Measurements from ENCODE around the gene CCDC134.

CCDC134 gene

GRCh38 chr22:41818011-41818410 lies 17.5 kb downstream of the CCDC134 start:
- TF ChIP-seq ZFX (IDR thresholded peaks at IDR 0.05; ENCODE audit: borderline replicate concordance) (no peak), CTCF (IDR thresholded peaks at IDR 0.05) (no peak)
- no peak overlapping the region for H3K27ac ChIP-seq

GRCh38 chr22:41818596-41818995 lies 18.1 kb downstream of the CCDC134 start:
- no peak overlapping the region for H3K27ac ChIP-seq
- no peak for TF ChIP-seq CTCF (IDR thresholded peaks at IDR 0.05)
- no peak for TF ChIP-seq ZFX (IDR thresholded peaks at IDR 0.05; ENCODE audit: borderline replicate concordance)

GRCh38 chr22:41819257-41819656 lies 18.8 kb downstream of the CCDC134 start:
- H3K27ac ChIP-seq: no peak overlapping the region
- TF ChIP-seq ZFX (IDR thresholded peaks at IDR 0.05; ENCODE audit: borderline replicate concordance) (no peak), CTCF (IDR thresholded peaks at IDR 0.05) (no peak)

GRCh38 chr22:41820447-41820846 lies 20.0 kb downstream of the CCDC134 start:
- TF ChIP-seq ZFX (IDR thresholded peaks at IDR 0.05; ENCODE audit: borderline replicate concordance): no peak
- TF ChIP-seq CTCF (IDR thresholded peaks at IDR 0.05): no peak
- no peak overlapping the region for H3K27ac ChIP-seq

GRCh38 chr22:41821471-41822316 lies 21.2 kb downstream of the CCDC134 start:
- no peak for TF ChIP-seq ZFX (IDR thresholded peaks at IDR 0.05; ENCODE audit: borderline replicate concordance)
- TF ChIP-seq CTCF (IDR thresholded peaks at IDR 0.05): no peak
- H3K27ac ChIP-seq: no peak overlapping the region

GRCh38 chr22:41822317-41823057 lies 22.0 kb downstream of the CCDC134 start:
- no peak overlapping the region for H3K27ac ChIP-seq
- TF ChIP-seq ZFX (IDR thresholded peaks at IDR 0.05; ENCODE audit: borderline replicate concordance) (no peak), CTCF (IDR thresholded peaks at IDR 0.05) (peak; percentile 74)

GRCh38 chr22:41823797-41824196 lies 23.3 kb downstream of the CCDC134 start:
- no peak overlapping the region for H3K27ac ChIP-seq
- TF ChIP-seq CTCF (IDR thresholded peaks at IDR 0.05) (no peak), ZFX (IDR thresholded peaks at IDR 0.05; ENCODE audit: borderline replicate concordance) (no peak)

Measured in 22Rv1 (cell line).